DOHH2 (cell line): ENCODE results near the gene GCC2.

ENCODE experiments used
- H3F3A ChIP-seq: fragments of 200-600 bp; sonication (generic), shearing (Covaris generic); 2 replicates; pipeline ENCODE4 v1.6.0; 2016; ENCODE audit warnings: antibody characterized with exemption, mild to moderate bottlenecking; ENCODE audit not compliant: control insufficient read depth, insufficient read depth
- H3K27ac ChIP-seq: fragments of 200-600 bp; sonication (generic); 2 replicates; pipeline ENCODE4 v1.5.1; 2014; ENCODE audit warnings: low read depth, mild to moderate bottlenecking, low read length, moderate library complexity
- H3K27me3 ChIP-seq: fragments of 200-600 bp; sonication (generic); 2 replicates; pipeline ENCODE4 v1.6.1; 2014; ENCODE audit warnings: mild to moderate bottlenecking, low read length, mixed read lengths; ENCODE audit not compliant: control insufficient read depth
- H3K36me3 ChIP-seq: fragments of 200-600 bp; sonication (generic); 2 replicates; pipeline ENCODE4 v1.6.1; 2014; ENCODE audit warnings: mild to moderate bottlenecking, low read length, moderate library complexity, mixed read lengths; ENCODE audit not compliant: control insufficient read depth
- H3K4me1 ChIP-seq: fragments of 200-600 bp; sonication (generic); 2 replicates; pipeline ENCODE4 v1.6.1; 2014; ENCODE audit warnings: mild to moderate bottlenecking, low read length, mixed read lengths; ENCODE audit not compliant: control insufficient read depth
- H3K4me2 ChIP-seq: fragments of 200-600 bp; sonication (generic); 2 replicates; pipeline ENCODE4 v1.6.0; 2014; ENCODE audit warnings: mild to moderate bottlenecking, low read length, moderate library complexity
- H3K4me3 ChIP-seq: fragments of 200-600 bp; sonication (generic); 2 replicates; pipeline ENCODE4 v1.5.1; 2014; ENCODE audit warnings: mild to moderate bottlenecking, low read length, mixed read lengths
- H3K79me2 ChIP-seq: fragments of 200-600 bp; sonication (generic); 2 replicates; pipeline ENCODE4 v1.6.1; 2014; ENCODE audit warnings: mild to moderate bottlenecking, low read length, mixed read lengths; ENCODE audit not compliant: control insufficient read depth
- H3K9me2 ChIP-seq: fragments of 200-600 bp; sonication (generic); replicated peaks from 2 replicates; pipeline ENCODE4 v1.6.1; 2014; ENCODE audit warnings: mild to moderate bottlenecking, low read length, mixed read lengths; ENCODE audit not compliant: control insufficient read depth
- H3K9me3 ChIP-seq: fragments of 200-600 bp; sonication (generic); 2 replicates; pipeline ENCODE4 v1.6.1; 2014; ENCODE audit warnings: antibody characterized with exemption, low read length, mixed read lengths; ENCODE audit not compliant: control insufficient read depth, insufficient read depth
- H4K20me1 ChIP-seq: fragments of 200-600 bp; sonication (generic); 2 replicates; pipeline ENCODE4 v1.6.0; 2014; ENCODE audit warnings: low read depth, mild to moderate bottlenecking, antibody characterized with exemption, low read length, moderate library complexity; ENCODE audit not compliant: control insufficient read depth, insufficient read depth
- CTCF ChIP-seq: fragments of 200-600 bp; sonication (generic); IDR thresholded peaks from one replicate; pipeline ENCODE4 v1.5.1; 2014; ENCODE audit warnings: antibody characterized with exemption, mild to moderate bottlenecking, low read depth, low read length; ENCODE audit not compliant: poor library complexity, severe bottlenecking
- EZH2phosphoT487 ChIP-seq: fragments of 200-600 bp; sonication (generic); IDR thresholded peaks from 2 replicates; pipeline ENCODE4 v1.6.1; 2017; ENCODE audit warnings: borderline replicate concordance, mild to moderate bottlenecking, antibody characterized with exemption, low read length, moderate library complexity, mixed read lengths

The GCC2 gene

GRCh38 chr2:108542071-108542470, 93.1 kb downstream of the GCC2 start:
- 0 out of 2 replicates have a peak, but pooled peaks cover 3% of the 10 kb centered on the region for H4K20me1 ChIP-seq
- no peaks in the 10 kb centered on the region; the same call in 1 of the 2 replicates for H3K4me1 ChIP-seq
- no peaks in the 10 kb centered on the region for H3F3A ChIP-seq
- peaks cover 20% of the 10 kb centered on the region for H3K36me3 ChIP-seq
- H3K27ac ChIP-seq = no peak overlapping the region
- peaks cover 7% of the 10 kb centered on the region; the same call in 1 of the 2 replicates for H3K9me3 ChIP-seq
- H3K79me2 ChIP-seq = peaks cover 93% of the 10 kb centered on the region
- H3K4me2 ChIP-seq = no peak overlapping the region
- no peak overlapping the region for H3K4me3 ChIP-seq
- H3K27me3 ChIP-seq = no peaks in the 10 kb centered on the region
- H3K9me2 ChIP-seq = no peaks in the 10 kb centered on the region
- TF ChIP-seq CTCF (no peak), EZH2phosphoT487 (no peak)

- peaks cover 15% of the 10 kb centered on the region for H3K4me1 ChIP-seq
- H3F3A ChIP-seq = peaks cover 4% of the 10 kb centered on the region
- H3K79me2 ChIP-seq = peaks cover 68% of the 10 kb centered on the region
- H3K27me3 ChIP-seq = no peaks in the 10 kb centered on the region
- H4K20me1 ChIP-seq = no peaks in the 10 kb centered on the region
- H3K36me3 ChIP-seq = peaks cover 4% of the 10 kb centered on the region
- no peak overlapping the region for H3K4me2 ChIP-seq
- H3K4me3 ChIP-seq = no peak overlapping the region
- H3K9me3 ChIP-seq = peaks cover 2% of the 10 kb centered on the region; the same call in 1 of the 2 replicates
- TF ChIP-seq CTCF (no peak), EZH2phosphoT487 (no peak)
- no peaks in the 10 kb centered on the region for H3K9me2 ChIP-seq
- H3K27ac ChIP-seq = no peak overlapping the region
Observed at GRCh38 chr2:108547606-108548005, 98.6 kb downstream of the GCC2 start.

GRCh38 chr2:108548208-108549003, 99.4 kb downstream of the GCC2 start:
- Histone ChIP-seq H3K4me3 (no peak overlapping the region), H3K36me3 (no peaks in the 10 kb centered on the region), H3K27me3 (no peaks in the 10 kb centered on the region), H3K9me3 (no peaks in the 10 kb centered on the region; the same call in 1 of the 2 replicates), H3F3A (peaks cover 4% of the 10 kb centered on the region), H4K20me1 (no peaks in the 10 kb centered on the region), H3K9me2 (no peaks in the 10 kb centered on the region), H3K79me2 (peaks cover 68% of the 10 kb centered on the region), H3K27ac (no peak overlapping the region), H3K4me2 (no peak overlapping the region), H3K4me1 (peaks cover 15% of the 10 kb centered on the region)
- TF ChIP-seq EZH2phosphoT487 (no peak), CTCF (no peak)
